HCT116 (cell line): ENCODE results near the gene BLID. TPM values are rescaled to one million over a fixed set of nuclear protein-coding genes. Genes with fewer than 3 reads are reported as not detected.
A peak's percentile ranks its signal among the peaks of the same experiment; 100 is the strongest.

ENCODE experiments used
- ATAC-seq: fragments of 200-7000 bp; cut with Tn5 transposase; 2 replicates; pipeline ENCODE4 v1.9.1; 2020; ENCODE audit warnings: mild to moderate bottlenecking, moderate library complexity
- BruUV-seq: library from RNA; stranded (reverse); fragments of 400-500 nt; replicated peaks from 2 replicates; lab custom pipeline; 2021; lab: Mats Ljungman, UMichigan
- CTCF ChIA-PET: fragments of 300-600 bp; sonication (Branson Sonifier 250); formaldehyde crosslinking; loops from one replicate; lab custom pipeline; 2021; ENCODE audit warnings: antibody characterized with exemption; lab: Charles Lee
- POLR2A ChIA-PET: fragments of 300-600, 350-600 bp; sonication (Branson Sonifier 250); formaldehyde crosslinking; loops from one replicate; lab custom pipeline; 2021; ENCODE audit warnings: antibody characterized with exemption; lab: Charles Lee
- RAD21 ChIA-PET, 2 experiments: fragments of 300-600 bp; sonication (Branson Sonifier 250); formaldehyde crosslinking; loops; one replicate each; lab custom pipeline; 2023; ENCODE audit warnings: low total read pairs in 2 of 2; ENCODE audit not compliant: uncharacterized antibody in 2 of 2, unreplicated experiment in 2 of 2, low non-redundant PET in 1 of 2; lab: Charles Lee
- DNase-seq: peaks from one replicate; pipeline ENCODE4 v3.0.0-alpha.2; 2010; ENCODE audit warnings: low read depth, low spot score
- H2AFZ ChIP-seq: fragments of 200-600 bp; shearing (Covaris generic), sonication (generic); 2 replicates; pipeline ENCODE4 v1.6.1; 2017; ENCODE audit warnings: low read depth, mixed run types, mixed read lengths, antibody characterized with exemption, low read length; ENCODE audit not compliant: poor library complexity, severe bottlenecking
- H3K27ac ChIP-seq: 2 replicates; pipeline ENCODE4 v1.5.1; 2012; ENCODE audit warnings: low read depth, low read length
- H3K27me3 ChIP-seq: fragments of 200-600 bp; sonication (generic); 2 replicates; pipeline ENCODE4 v1.6.1; 2016; ENCODE audit warnings: mixed run types, low read length, mixed read lengths; ENCODE audit not compliant: insufficient read depth
- H3K36me3 ChIP-seq, 2 experiments: fragments of 200-500 bp in 1 of 2; fragments of 200-600 bp in 1 of 2; sonication (Bioruptor generic) in 1 of 2; sonication (generic) in 1 of 2; 2 replicates each; pipeline versions ENCODE4 v1.5.1 to v1.6.1; 2014 to 2016; ENCODE audit warnings: low read length in 2 of 2, inconsistent platforms in 1 of 2, mixed read lengths in 1 of 2, mixed run types in 1 of 2; ENCODE audit not compliant: insufficient read depth in 2 of 2, control insufficient read depth in 1 of 2
- H3K4me1 ChIP-seq, 2 experiments: fragments of 200-600 bp in 1 of 2; sonication (generic) in 1 of 2; 2 replicates each; pipeline versions ENCODE4 v1.5.1 to v1.6.1; 2012 to 2017; ENCODE audit warnings: low read length in 2 of 2, inconsistent platforms in 1 of 2, mild to moderate bottlenecking in 1 of 2, mixed read lengths in 1 of 2, mixed run types in 1 of 2, moderate library complexity in 1 of 2; ENCODE audit not compliant: insufficient read depth in 2 of 2, control insufficient read depth in 1 of 2
- H3K4me2 ChIP-seq: fragments of 200-600 bp; sonication (generic); 2 replicates; pipeline ENCODE4 v1.6.1; 2017; ENCODE audit warnings: mixed run types, low read length, mixed read lengths
- H3K4me3 ChIP-seq, 2 experiments: fragments of 200-600 bp in 1 of 2; sonication (generic) in 1 of 2; replicated peaks in 1 of 2; 2 replicates each; pipeline ENCODE4 v1.5.1; 2011 to 2016; ENCODE audit warnings: low read length in 2 of 2, control low read depth in 1 of 2, low read depth in 1 of 2, mild to moderate bottlenecking in 1 of 2, mixed read lengths in 1 of 2, mixed run types in 1 of 2
- H3K79me2 ChIP-seq: fragments of 200-600 bp; sonication (generic); 2 replicates; pipeline ENCODE4 v1.6.1; 2017; ENCODE audit warnings: mild to moderate bottlenecking, mixed run types, low read length, moderate library complexity, mixed read lengths; ENCODE audit not compliant: insufficient read depth
- H3K9ac ChIP-seq: fragments of 200-600 bp; sonication (generic); 2 replicates; pipeline ENCODE4 v1.6.1; 2016; ENCODE audit warnings: low read length, mixed read lengths
- H3K9me2 ChIP-seq: fragments of 200-600 bp; sonication (generic), shearing (Covaris generic); 2 replicates; pipeline ENCODE4 v1.6.1; 2017; ENCODE audit warnings: mixed run types, mild to moderate bottlenecking, moderate library complexity; ENCODE audit not compliant: insufficient read depth
- H3K9me3 ChIP-seq, 2 experiments: fragments of 200-500 bp in 1 of 2; fragments of 200-600 bp in 1 of 2; sonication (Bioruptor generic) in 1 of 2; sonication (generic) in 1 of 2; 2 replicates each; pipeline ENCODE4 v1.6.1; 2014 to 2017; ENCODE audit warnings: low read length in 2 of 2, mixed read lengths in 2 of 2, inconsistent platforms in 1 of 2, low read depth in 1 of 2, mild to moderate bottlenecking in 1 of 2, mixed run types in 1 of 2, moderate library complexity in 1 of 2; ENCODE audit not compliant: control insufficient read depth in 1 of 2, insufficient read depth in 1 of 2
- H4K20me1 ChIP-seq: fragments of 200-600 bp; sonication (generic), shearing (Covaris generic); 2 replicates; pipeline ENCODE4 v1.6.1; 2017; ENCODE audit warnings: mixed run types, mild to moderate bottlenecking, moderate library complexity; ENCODE audit not compliant: insufficient read depth
- CBX3 ChIP-seq: IDR thresholded peaks from 2 replicates; pipeline ENCODE4 v1.6.1; 2012; ENCODE audit warnings: low read depth
- CEBPB ChIP-seq: IDR thresholded peaks from 2 replicates; pipeline ENCODE4 v1.6.1; 2012; ENCODE audit warnings: low read depth
- EGR1 ChIP-seq: IDR thresholded peaks from 2 replicates; pipeline ENCODE4 v1.6.1; 2012; ENCODE audit warnings: low read depth
- ELF1 ChIP-seq: IDR thresholded peaks from 2 replicates; pipeline ENCODE4 v1.6.1; 2012; ENCODE audit warnings: low read depth, borderline replicate concordance
- EZH2phosphoT487 ChIP-seq: fragments of 200-600 bp; IDR thresholded peaks from 2 replicates; pipeline ENCODE4 v1.6.1; 2018; ENCODE audit warnings: antibody characterized with exemption, borderline replicate concordance
- FOSL1 ChIP-seq: IDR thresholded peaks from 2 replicates; pipeline ENCODE4 v1.6.1; 2012; ENCODE audit warnings: low read depth
- JUND ChIP-seq: IDR thresholded peaks from 2 replicates; pipeline ENCODE4 v1.6.1; 2012
- POLR2A ChIP-seq: IDR thresholded peaks from 2 replicates; pipeline ENCODE4 v1.7.0; 2011; ENCODE audit warnings: borderline replicate concordance; ENCODE audit not compliant: insufficient read depth, insufficient read length; ENCODE audit errors: extremely low read depth
- RAD21 ChIP-seq: IDR thresholded peaks from 2 replicates; pipeline ENCODE4 v1.6.1; 2012; ENCODE audit warnings: low read depth, mild to moderate bottlenecking
- SIN3A ChIP-seq: IDR thresholded peaks from 2 replicates; pipeline ENCODE4 v1.6.1; 2012; ENCODE audit warnings: low read depth
- SP1 ChIP-seq: IDR thresholded peaks from 2 replicates; pipeline ENCODE4 v1.6.1; 2012; ENCODE audit warnings: low read depth
- SRF ChIP-seq: IDR thresholded peaks from 2 replicates; pipeline ENCODE4 v1.6.1; 2012; ENCODE audit warnings: low read depth
- TCF7L2 ChIP-seq: IDR thresholded peaks from 2 replicates; pipeline ENCODE4 v1.7.0; 2011; ENCODE audit warnings: borderline replicate concordance, inconsistent platforms; ENCODE audit not compliant: insufficient read depth, insufficient read length; ENCODE audit errors: extremely low read depth
- YY1 ChIP-seq: IDR thresholded peaks from 2 replicates; pipeline ENCODE4 v1.6.1; 2011; ENCODE audit warnings: low read length, low read depth, moderate library complexity, mild to moderate bottlenecking; ENCODE audit not compliant: insufficient replicate concordance; ENCODE audit errors: extremely low read depth
- ZFX ChIP-seq: fragments of 450-650 bp; IDR thresholded peaks from 2 replicates; pipeline ENCODE4 v1.6.1; 2017
- intact Hi-C: fragments of 100-400 bp; cut with micrococcal nuclease; formaldehyde crosslinking; loops from 2 replicates; pipeline ENCODE4 v1.10.0; 2022
- total RNA-seq: library from RNA; stranded (reverse); gene quantifications from one replicate; pipeline ENCODE4 v1.2.1, GENCODE V29; 2021; ENCODE audit not compliant: unreplicated experiment
- TF ChIP-seq, protein P1 (sequence below), 3 experiments: fragments of 200-600 bp in 1 of 3; sonication (generic) in 1 of 3; IDR thresholded peaks in 2 of 3; conservative IDR thresholded peaks in 1 of 3; 2 replicates each; pipeline ENCODE4 v1.5.1; 2012 to 2017; ENCODE audit warnings: low read depth in 2 of 3, low read length in 2 of 3, antibody characterized with exemption in 1 of 3, borderline replicate concordance in 1 of 3, control low read depth in 1 of 3, mild to moderate bottlenecking in 1 of 3, mixed read lengths in 1 of 3, mixed run types in 1 of 3, moderate library complexity in 1 of 3; ENCODE audit not compliant: insufficient read depth in 1 of 3
- TF ChIP-seq, protein P2 (sequence below): IDR thresholded peaks from 2 replicates; pipeline ENCODE4 v1.6.1; 2012
- TF ChIP-seq, protein P3 (sequence below): IDR thresholded peaks from 2 replicates; pipeline ENCODE4 v1.6.1; 2011; ENCODE audit warnings: mild to moderate bottlenecking, low read length, moderate library complexity; ENCODE audit not compliant: insufficient replicate concordance; ENCODE audit errors: extremely low read depth
- TF ChIP-seq, protein P4 (sequence below): IDR thresholded peaks from 2 replicates; pipeline ENCODE4 v1.6.1; 2012; ENCODE audit warnings: low read depth

Gene BLID
- total RNA-seq, 1 experiment from 2014 or later = 8.9 TPM

DNA sequence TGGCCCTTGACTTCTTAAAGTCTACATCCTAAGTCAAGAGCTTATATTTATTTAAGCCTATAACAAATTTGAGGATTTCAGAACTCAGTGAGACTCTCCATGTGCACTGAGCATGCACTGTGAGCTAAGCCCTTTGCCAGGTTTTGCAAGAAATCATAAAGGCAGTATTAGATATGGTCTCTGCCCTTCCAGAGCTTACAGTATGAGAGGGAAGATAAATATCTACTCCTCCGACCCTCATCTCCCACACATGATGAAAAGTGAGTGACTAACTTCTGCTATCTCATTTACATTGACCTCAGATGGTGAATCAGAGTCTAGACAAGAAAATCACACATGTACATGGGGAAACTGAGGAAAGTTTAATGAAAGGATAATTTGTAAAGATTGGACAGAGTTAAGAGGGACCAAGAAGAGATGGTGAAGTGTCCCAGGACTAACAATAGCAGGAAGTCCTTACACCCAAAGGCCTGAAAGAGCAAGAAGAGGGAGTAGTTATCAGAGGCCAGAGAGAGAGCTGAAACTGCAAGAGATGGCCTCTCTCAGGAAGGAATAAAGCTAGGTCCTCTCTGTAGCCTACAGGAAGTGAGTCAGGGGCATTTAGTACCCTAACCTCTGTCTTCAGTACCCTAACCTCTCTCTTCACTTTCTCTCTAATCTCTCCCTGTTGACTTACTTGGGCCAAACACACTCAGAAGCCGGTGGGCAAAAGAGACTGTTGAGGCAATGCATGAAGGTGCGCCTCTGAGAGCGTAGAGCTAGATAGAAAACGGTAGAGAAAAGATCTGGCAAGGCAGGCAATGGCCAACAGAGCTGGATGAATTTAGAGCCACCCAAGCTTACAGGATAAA, 23.0 kb upstream of the BLID start:
- Histone ChIP-seq H3K36me3 (peaks cover 0 to 24% of the 10 kb centered on the region in 2 experiments; a peak in 2 of 4 replicates), H3K9me3 (no peaks in the 10 kb centered on the region), H3K4me3 (no peak overlapping the region), H3K27me3 (no peaks in the 10 kb centered on the region), H3K4me1 (peaks cover 81 to 100% of the 10 kb centered on the region in 2 experiments), H2AFZ (no peak overlapping the region), H3K79me2 (peaks cover 100% of the 10 kb centered on the region), H4K20me1 (no peaks in the 10 kb centered on the region), H3K27ac (peak overlapping the region; percentile 95), H3K9me2 (no peaks in the 10 kb centered on the region), H3K9ac (peak overlapping the region; percentile 61), H3K4me2 (peak overlapping the region; percentile 61)
- POLR2A ChIA-PET = interaction anchor here (1.0 to 3.2 kb wide), 7 partner anchors 11 to 58 kb away, joined by 3 to 11 read pairs (median 3); no protein-coding TSS in a partner anchor
- ATAC-seq (peak; percentile 24), DNase-seq (no peak)
- CTCF ChIA-PET = interaction anchor here (1.0 to 1.2 kb wide), 2 partner anchors 24 to 31 kb away, joined by 4 to 5 read pairs; no protein-coding TSS in a partner anchor
- no TSS peak for BruUV-seq
- intact Hi-C loops = loop anchor here (5.0 kb wide), 2 partner anchors 43 to 63 kb away; no protein-coding TSS in a partner anchor
- RAD21 ChIA-PET = no interaction called here
- TF ChIP-seq FOSL1 (no peak; the same call in 1 of the 2 replicates), ELF1 (no peak), YY1 (no peak), ZFX (no peak), RAD21 (no peak), JUND (peak; percentile 32; the same call in 1 of the 2 replicates), CBX3 (0 out of 2 replicates have a peak, but pooled peaks have one; percentile 46), CEBPB (no peak), POLR2A (no peak), SP1 (peak; percentile 21; the same call in 1 of the 2 replicates), SRF (no peak), SIN3A (no peak), EZH2phosphoT487 (no peak), EGR1 (no peak), TCF7L2 (no peak)
- TF ChIP-seq, protein P1, sequence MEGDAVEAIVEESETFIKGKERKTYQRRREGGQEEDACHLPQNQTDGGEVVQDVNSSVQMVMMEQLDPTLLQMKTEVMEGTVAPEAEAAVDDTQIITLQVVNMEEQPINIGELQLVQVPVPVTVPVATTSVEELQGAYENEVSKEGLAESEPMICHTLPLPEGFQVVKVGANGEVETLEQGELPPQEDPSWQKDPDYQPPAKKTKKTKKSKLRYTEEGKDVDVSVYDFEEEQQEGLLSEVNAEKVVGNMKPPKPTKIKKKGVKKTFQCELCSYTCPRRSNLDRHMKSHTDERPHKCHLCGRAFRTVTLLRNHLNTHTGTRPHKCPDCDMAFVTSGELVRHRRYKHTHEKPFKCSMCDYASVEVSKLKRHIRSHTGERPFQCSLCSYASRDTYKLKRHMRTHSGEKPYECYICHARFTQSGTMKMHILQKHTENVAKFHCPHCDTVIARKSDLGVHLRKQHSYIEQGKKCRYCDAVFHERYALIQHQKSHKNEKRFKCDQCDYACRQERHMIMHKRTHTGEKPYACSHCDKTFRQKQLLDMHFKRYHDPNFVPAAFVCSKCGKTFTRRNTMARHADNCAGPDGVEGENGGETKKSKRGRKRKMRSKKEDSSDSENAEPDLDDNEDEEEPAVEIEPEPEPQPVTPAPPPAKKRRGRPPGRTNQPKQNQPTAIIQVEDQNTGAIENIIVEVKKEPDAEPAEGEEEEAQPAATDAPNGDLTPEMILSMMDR (IDR thresholded peaks at IDR 0.05 in 2 of 3, conservative IDR thresholded peaks at IDR 0.05 in 1 of 3; ENCODE audit: borderline replicate concordance in 1 of 3, insufficient read depth in 1 of 3, low read depth in 2 of 3, low read length in 2 of 3) = no peak
- TF ChIP-seq, protein P2, sequence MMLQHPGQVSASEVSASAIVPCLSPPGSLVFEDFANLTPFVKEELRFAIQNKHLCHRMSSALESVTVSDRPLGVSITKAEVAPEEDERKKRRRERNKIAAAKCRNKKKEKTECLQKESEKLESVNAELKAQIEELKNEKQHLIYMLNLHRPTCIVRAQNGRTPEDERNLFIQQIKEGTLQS = no peak
- TF ChIP-seq, protein P3, sequence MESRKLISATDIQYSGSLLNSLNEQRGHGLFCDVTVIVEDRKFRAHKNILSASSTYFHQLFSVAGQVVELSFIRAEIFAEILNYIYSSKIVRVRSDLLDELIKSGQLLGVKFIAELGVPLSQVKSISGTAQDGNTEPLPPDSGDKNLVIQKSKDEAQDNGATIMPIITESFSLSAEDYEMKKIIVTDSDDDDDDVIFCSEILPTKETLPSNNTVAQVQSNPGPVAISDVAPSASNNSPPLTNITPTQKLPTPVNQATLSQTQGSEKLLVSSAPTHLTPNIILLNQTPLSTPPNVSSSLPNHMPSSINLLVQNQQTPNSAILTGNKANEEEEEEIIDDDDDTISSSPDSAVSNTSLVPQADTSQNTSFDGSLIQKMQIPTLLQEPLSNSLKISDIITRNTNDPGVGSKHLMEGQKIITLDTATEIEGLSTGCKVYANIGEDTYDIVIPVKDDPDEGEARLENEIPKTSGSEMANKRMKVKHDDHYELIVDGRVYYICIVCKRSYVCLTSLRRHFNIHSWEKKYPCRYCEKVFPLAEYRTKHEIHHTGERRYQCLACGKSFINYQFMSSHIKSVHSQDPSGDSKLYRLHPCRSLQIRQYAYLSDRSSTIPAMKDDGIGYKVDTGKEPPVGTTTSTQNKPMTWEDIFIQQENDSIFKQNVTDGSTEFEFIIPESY = no peak
- TF ChIP-seq, protein P4, sequence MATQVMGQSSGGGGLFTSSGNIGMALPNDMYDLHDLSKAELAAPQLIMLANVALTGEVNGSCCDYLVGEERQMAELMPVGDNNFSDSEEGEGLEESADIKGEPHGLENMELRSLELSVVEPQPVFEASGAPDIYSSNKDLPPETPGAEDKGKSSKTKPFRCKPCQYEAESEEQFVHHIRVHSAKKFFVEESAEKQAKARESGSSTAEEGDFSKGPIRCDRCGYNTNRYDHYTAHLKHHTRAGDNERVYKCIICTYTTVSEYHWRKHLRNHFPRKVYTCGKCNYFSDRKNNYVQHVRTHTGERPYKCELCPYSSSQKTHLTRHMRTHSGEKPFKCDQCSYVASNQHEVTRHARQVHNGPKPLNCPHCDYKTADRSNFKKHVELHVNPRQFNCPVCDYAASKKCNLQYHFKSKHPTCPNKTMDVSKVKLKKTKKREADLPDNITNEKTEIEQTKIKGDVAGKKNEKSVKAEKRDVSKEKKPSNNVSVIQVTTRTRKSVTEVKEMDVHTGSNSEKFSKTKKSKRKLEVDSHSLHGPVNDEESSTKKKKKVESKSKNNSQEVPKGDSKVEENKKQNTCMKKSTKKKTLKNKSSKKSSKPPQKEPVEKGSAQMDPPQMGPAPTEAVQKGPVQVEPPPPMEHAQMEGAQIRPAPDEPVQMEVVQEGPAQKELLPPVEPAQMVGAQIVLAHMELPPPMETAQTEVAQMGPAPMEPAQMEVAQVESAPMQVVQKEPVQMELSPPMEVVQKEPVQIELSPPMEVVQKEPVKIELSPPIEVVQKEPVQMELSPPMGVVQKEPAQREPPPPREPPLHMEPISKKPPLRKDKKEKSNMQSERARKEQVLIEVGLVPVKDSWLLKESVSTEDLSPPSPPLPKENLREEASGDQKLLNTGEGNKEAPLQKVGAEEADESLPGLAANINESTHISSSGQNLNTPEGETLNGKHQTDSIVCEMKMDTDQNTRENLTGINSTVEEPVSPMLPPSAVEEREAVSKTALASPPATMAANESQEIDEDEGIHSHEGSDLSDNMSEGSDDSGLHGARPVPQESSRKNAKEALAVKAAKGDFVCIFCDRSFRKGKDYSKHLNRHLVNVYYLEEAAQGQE = no peak
